HG03095 (cell line): ENCODE data around the gene ZC3H13.
A peak's percentile ranks its signal among the peaks of the same experiment; 100 is the strongest.

Experiments used
- ATAC-seq: cut with Tn5 transposase; IDR thresholded peaks from one replicate; pipeline ENCODE4 v1.9.1; 2021; ENCODE audit warnings: moderate library complexity; ENCODE audit not compliant: unreplicated experiment

The ZC3H13 gene

GRCh38 chr13:46062185-46062584, 9.6 kb upstream of the ZC3H13 start:
- ATAC-seq, result no peak

- no peak for ATAC-seq
Measured at GRCh38 chr13:46059405-46059804, 6.9 kb upstream of the ZC3H13 start.

- no peak for ATAC-seq
Measured at GRCh38 chr13:46058268-46058667, 5.7 kb upstream of the ZC3H13 start.

DNA sequence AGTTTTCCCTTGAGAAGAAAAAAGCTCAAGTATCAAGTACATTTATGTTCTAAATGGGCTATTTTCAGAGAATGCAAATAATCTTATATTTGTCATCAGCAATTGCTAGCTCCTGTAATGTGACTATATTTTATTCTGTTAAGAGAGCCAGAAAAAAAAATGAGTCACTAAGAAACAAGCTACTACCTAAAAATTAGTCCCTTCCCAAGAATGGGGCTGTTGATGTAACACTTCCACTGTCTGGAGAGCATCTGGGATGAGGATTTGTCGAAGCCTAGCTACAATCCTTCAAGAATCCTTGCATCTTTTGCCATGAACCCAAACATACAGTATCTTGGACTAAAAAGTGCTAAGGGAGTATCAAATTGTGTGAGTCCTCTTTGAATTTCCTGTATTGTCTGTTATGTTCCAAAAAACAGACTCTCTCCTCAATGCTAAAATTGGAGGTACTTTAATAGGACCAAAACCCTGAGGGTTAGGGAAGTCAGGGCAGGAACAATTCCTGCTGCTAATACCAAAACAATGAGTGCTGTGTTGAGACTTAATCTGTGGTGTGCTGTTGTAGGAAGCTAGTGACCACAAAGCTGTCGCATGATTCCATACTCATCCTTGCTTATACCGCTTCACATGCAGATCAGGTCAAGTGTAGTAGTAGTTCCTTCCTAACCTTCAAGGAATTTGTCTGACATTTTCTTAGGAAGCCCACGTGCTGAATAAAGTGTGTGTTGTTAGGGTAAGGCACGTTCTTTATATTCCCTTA, 4.9 kb upstream of the ZC3H13 start:
- ATAC-seq, result no peak

DNA sequence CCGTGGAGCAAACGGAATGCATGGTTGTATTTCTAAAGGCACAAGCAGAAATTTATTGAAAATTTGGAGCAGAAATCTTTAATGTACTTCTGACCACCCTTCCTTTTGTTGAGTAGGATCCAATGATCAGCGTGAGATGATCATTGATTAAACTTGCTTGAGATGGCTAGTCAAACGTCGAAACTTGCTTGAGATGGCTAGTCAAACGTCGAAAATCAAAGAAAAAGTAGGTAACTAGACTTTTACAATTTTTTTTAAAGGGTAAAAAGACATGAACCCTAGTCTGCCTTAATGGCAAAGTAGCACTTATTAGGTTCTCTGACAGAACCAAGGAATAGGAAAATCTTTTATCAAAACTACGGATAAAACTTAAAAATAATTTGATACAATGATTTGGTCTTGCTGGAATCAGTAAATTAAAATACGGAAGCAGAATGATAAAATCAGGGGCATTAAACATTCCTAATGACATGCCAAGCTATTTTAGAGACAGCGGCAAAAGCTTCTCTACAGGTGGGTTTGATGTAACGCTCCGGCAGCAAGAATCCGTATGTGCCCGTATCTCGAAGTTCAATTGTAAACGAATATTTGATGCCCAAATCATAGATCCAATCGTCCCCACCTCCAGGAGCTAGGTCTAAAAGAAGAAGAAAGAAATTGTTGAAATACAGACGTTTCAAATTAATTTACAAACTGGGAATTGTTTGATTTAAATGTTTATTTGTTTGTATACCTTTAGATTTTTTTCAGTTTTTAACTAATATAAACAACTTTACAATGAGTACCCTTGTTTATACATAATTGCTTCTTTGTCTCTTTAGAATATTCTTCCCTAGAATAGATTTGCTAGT, 841 bp upstream of the ZC3H13 start:
- no peak for ATAC-seq

GRCh38 chr13:46051968-46052318, 603 bp downstream of the ZC3H13 start:
- peak; percentile 4 for ATAC-seq

- ATAC-seq, result no peak
Measured at GRCh38 chr13:46050771-46051170, 1.8 kb downstream of the ZC3H13 start.

GRCh38 chr13:46045424-46045823, 7.1 kb downstream of the ZC3H13 start:
- ATAC-seq, result no peak

DNA sequence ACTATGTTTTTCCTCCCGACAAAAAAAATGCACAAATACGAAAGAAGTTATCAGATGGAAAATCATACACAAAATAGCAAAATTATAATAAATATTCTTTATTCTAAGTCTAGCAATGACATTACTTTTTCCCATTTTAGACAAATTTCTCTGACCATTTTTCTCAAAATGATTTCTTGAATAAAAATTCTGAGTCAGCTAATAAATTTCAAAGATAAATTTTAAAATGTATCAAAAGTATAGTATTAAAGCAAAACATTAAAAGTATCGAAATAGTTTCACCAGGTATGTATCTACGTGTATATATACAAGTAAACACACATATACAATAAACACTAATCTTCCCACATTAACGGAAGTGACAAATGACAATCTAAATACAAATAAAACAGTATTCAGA, 8.9 kb downstream of the ZC3H13 start:
- no peak for ATAC-seq

DNA sequence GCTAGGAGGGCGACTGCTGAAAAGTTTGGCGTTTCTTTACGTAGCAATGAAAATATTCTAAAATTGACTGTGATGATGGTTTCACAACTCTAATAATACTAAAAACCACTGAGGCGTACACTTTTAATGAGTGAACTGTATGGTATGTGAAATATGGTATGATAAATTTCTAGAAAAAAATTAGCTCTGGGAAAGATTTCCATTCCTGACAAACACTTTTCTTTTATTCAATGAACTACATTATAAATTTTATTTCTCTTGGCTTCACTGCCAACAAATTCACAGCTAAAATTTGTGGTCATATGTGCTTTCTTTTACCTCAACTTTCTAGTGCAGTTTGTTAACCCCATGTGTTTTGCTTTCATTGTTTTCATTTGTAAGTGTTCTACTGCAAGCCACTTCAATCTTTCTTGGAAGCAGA, 11.1 kb downstream of the ZC3H13 start:
- ATAC-seq, result no peak

DNA sequence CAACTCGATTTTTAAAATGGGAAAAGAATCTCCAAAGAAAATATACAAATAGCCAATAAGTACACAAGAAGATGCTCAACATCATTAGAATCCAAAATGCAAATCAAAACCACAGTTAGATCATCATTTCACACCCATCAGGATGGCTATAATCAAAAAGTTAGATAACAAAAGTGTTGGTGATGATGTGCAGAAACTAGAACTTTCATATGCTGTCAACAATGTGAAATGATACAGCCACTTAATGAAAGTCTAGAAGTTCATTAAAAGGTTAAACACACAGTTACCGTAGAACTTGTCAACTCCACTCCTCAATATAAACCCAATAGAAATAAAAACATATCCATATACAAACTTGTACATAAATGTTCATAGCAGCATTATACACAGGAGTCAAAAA, 11.8 kb downstream of the ZC3H13 start:
- no peak for ATAC-seq

- no peak for ATAC-seq
Measured at GRCh38 chr13:46039411-46040182, 12.9 kb downstream of the ZC3H13 start.

GRCh38 chr13:46038296-46038695, 14.2 kb downstream of the ZC3H13 start:
- no peak for ATAC-seq

DNA sequence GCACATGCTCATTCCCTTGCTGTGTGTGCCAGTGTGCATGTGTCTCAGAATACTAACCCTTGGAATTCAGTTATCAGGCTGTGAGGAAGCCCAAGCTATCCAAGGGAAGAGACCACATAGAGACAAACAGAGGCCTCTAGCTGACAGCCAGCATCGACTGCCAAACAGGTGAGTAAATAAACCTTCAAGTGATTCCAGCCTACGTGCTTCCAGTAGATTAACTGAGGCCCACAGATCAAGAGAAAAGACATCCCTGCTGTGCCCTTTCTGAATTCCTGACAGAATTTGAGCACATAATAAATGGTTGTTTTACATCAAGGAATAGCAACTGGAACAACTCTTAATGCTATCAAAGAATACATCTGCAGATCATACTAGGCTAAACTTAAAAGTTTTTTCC, 17.5 kb downstream of the ZC3H13 start:
- no peak for ATAC-seq

- no peak for ATAC-seq
Measured at GRCh38 chr13:46032341-46032740, 20.2 kb downstream of the ZC3H13 start.

DNA sequence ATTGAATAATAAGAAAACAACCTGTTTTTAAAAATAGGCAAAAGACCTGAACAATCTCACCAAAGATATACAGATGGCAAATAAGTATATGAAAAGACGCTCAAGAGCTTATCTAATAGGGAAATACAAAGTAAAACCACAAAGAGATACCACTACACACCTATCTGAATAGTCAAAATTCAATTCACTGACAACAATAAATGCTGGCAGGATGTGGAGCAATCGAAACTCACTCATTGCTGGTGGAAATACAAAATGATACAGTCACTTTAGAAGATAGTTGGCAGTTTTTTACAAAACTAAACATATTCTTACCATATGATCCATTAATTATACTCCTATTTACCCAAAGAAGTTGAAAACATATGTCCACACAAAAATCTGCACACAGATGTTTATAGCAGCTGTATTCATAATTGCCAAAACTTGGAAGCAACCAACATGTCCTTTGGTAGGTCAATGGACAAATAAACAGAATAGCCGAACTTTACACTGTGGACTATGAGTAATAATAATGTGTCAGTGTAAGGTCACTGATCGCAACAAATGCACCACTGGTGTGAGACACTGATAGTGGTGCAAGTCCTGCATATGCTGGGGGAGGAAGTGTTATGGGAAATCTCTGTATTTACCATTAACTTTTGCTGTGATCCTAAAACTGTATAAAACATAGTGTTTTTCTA, 20.8 kb downstream of the ZC3H13 start:
- no peak for ATAC-seq

DNA sequence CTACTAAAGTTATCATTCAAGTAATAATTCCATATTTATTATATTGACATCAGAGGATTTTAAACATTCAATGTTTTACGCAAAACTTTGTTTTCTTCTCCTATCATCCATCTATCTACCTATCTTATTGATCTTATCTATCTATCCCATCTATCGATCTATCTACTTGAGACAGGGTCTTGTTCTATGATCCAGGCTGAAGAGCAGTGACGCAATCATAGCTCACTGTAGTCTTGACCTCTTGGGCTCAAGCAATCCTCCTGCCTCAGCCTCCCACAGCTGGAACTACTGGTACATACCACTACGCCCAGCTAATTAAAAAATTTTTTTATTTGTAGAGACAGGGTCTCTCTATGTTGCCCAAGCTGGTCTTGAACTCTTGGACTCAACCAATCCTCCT, 27.4 kb downstream of the ZC3H13 start:
- ATAC-seq, result no peak

DNA sequence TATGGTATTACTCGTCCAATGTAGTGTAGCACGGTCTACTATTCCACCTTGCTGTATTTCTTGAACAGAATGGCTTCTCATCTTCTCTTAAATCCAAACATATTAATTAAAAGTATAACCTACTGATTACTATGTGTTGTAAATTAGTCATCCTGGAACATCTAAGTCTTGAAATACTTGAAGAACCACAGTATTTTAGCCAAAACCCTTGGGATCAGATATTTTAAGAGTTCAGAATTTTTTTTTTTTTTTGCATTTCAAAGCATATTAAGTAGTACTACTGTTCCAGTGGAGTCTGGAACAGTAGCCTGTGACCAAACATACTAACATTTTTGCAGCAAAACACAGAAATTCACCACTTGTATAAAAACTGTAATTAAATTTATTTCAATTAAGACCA, 30.1 kb downstream of the ZC3H13 start:
- ATAC-seq, result no peak

DNA sequence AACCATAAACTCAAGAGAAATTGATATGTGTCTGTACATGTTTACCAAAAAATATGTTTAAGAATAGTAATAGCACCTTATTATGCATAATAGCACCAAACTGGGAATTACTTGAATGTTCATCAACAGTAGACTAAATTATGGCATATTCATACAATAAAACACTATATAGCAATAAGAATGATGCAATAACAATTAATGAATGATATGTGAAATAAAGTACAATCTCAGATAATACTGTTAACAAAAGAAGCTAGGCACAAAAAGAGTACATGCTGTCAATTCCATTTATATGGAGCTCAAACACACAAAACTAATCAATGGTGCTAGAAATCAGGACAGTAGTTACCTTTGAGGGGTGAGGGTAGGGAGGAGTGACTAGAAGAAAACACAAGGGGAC, 36.3 kb downstream of the ZC3H13 start:
- ATAC-seq, result no peak

DNA sequence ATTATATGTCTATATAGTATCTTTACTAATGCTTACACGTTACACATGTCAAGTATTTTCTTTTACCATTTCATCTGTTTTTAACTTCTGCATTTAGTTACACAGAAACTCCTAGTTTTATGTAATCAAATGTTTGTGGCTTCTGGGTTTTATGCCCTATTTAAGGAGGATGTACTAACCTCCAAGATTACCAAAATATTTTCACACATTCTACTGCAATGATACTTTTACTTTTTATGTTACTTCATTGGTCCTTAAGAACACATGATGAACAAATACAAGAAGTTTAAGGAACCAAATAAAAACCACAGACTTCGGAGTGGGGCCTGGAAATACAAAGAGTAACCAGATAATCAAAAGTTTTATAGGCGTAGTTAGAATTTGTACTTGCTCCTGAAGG, 37.2 kb downstream of the ZC3H13 start:
- no peak for ATAC-seq

DNA sequence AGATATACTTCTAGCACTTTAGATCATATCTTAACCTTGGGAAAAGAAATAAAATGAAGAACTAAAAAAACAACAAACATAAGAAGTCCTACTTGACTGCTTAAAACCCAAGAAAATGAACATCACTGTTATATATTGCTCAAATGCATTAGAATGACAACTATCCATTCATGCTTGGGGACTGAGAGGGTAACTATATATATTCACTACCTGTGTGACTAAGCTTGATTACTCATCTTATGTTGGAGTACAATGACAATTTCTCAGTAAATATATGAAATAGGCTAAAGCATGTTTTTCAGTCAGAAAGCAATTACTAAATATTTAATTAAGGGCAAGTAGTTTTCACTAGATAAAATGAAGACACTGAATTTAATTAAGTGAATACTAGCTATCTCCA, 40.1 kb downstream of the ZC3H13 start:
- no peak for ATAC-seq
